Stimulated activated CD4-positive, alpha-beta T cell treated with anti-CD3 and anti-CD28 coated beads, Interleukin-12 subunit alpha, Interleukin-12 subunit beta, amount 100 ng/mL, for 4 hours (primary cell): ENCODE measurements around the gene TCTN2.

Experiments
- DNase-seq: peaks from one replicate; pipeline ENCODE4 v3.0.0-alpha.2; 2020

Gene TCTN2

DNA sequence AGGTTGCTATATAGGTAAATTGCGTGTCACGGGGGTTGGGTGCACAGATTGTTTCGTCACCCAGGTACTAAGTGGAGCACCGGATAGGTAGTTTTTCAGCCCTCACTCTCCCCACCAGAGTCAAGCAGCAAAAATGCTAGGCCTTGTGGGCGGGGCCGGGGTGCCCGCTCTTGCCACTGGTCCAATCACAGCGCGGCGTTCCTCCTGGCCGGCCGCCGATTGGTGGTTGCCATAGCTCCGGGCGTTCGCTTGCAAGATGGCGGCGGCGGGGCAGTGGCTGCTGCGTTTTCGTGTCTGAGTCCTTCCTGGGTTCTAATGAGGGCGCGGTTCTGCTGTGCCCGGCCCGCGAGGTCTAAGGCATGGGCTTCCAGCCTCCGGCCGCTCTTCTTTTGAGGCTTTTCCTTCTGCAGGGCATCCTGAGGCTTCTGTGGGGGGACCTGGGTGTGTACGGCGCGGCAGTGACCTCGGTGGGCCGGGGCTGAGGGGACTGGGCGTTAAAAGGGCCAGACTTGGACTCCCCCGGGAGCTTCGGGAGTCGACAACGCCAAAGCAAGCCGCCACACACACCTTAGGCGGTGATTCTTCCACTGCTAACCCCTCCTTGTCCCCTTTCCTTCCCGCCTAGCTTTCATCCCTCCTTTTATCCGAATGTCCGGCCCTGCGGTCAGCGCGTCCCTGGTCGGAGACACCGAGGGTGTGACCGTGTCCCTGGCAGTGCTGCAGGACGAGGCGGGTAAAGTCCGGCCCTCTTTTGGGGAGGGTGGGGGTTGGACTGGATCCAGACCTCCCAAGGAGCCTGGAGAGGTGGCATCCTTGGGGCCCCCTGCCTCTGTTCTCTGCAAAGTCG, at the start of gene TCTN2:
TCTN2 (plus strand) TSS at position 232 of the 847 bp plus-strand sequence; CDS start at position 360, 128 bp downstream.
- peak; percentile 94 for DNase-seq

- no peak for DNase-seq
These were observed 49.0 kb upstream of the TCTN2 start for GRCh38 chr12:123621619-123622530.

DNA sequence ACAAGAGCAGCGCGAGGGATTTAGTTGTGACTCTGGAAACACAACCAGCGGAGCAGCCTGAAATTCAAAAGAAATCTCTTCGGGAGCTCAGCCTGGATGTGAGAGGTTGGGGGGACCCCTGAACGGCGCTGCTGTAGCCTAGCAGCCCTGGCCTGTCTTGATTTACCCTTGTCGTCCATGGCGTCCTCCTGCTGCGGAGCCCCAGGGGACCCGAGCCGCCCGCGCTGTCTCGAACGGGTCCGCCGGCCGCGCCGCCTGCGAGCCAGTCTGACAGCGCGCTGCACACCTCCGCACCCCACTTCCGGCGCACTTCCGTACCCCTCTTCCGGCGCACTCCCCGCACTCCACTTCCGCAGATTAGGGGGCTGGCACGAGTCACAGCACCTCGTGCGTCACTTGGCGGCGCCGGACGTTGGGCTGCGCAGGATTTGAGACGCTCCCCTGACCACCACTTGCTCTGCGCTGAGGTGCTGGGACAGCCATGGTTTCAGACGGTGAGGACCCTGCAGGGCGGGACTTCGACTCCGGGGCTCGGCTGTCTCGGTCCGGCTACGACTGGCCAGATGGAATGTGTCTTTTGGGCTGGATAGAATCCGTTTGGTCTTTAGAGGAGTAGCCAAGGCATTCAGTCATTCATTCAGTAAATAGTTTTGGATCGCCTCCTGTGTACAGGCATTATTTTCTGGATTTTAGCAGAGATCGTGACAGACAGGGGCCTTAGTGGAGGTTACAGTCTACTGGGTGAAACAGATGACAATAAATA, 37.4 kb upstream of the TCTN2 start, which contains the start of the genes EIF2B1 and GTF2H3:
EIF2B1 (minus strand) TSS at position 308 of the 763 bp plus-strand sequence; CDS start at position 179, 129 bp downstream.
GTF2H3 (plus strand) TSS at position 451 of the 763 bp plus-strand sequence; CDS start at position 482, 31 bp downstream.
- peak; percentile 95 for DNase-seq

- DNase-seq = no peak
These were observed 36.8 kb upstream of the TCTN2 start for GRCh38 chr12:123634142-123634561.

DNA sequence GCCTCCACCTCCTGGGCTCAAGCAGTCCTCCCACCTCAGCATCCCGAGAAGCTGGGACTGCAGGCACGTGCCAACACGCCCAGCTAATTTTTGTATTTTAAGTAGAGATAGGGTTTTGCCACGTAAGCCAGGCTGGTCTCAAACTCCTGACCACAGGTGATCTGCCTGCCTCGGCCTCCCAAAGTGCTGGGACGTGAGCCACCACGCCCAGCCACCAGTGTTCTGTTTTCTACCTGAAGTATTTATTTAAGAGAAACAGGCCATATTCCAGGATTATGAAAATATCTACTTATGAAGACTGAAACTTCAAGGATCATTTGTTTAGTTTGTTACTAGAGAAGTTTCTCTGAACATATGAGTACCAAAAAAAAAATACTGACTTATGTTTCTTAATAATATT, 27.0 kb upstream of the TCTN2 start:
- DNase-seq = no peak

DNA sequence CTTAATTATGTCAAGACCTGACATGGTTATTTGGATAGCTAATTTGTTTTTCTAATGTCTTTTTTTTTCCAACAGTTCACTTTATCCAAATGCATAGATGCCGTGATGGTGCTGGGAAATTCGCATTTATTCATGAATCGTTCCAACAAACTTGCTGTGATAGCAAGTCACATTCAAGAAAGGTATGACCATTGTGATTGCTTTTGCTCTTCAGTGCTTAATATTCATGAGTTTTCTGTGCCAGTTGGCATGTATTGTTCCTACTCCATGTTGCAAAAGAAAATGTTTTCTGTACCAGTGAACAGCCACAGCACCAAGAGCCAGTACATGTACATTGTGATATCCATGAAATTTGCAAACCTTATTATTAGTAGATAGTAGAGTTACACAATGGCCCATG, 25.5 kb upstream of the TCTN2 start:
- DNase-seq = no peak

GRCh38 chr12:123645878-123646277, 25.0 kb upstream of the TCTN2 start:
- DNase-seq = no peak

- DNase-seq = no peak
These were observed 22.5 kb upstream of the TCTN2 start for GRCh38 chr12:123648401-123648800.

- no peak for DNase-seq
These were observed 16.7 kb upstream of the TCTN2 start for GRCh38 chr12:123654129-123654701.

GRCh38 chr12:123655420-123655819, 15.5 kb upstream of the TCTN2 start:
- DNase-seq = no peak

- no peak for DNase-seq
These were observed 14.5 kb upstream of the TCTN2 start for GRCh38 chr12:123656392-123656791.

GRCh38 chr12:123657211-123657610, 13.7 kb upstream of the TCTN2 start:
- no peak for DNase-seq

- no peak for DNase-seq
These were observed 10.8 kb upstream of the TCTN2 start for GRCh38 chr12:123659996-123660727.

GRCh38 chr12:123667771-123668170, 3.1 kb upstream of the TCTN2 start:
- no peak for DNase-seq

DNA sequence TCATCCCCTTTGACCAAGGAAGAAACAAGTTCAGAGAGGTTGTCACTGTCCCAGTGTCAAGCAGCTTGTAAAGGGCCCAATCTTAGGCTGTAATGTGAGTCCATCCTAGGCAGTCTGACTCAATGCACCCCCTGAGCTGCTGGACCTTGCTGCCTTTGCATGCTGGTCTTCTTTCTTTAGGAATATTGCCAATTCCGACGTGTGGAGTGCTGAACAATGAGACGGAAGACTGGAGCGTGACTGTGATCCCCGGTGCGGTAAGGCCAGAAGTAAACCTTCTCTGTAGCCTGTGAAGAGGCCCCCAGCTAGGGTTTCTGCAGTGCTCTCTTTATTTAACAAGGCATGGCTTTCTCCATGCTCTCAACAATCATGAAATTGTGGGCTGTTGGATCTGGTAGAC, 963 bp downstream of the TCTN2 start:
- DNase-seq = no peak

- no peak for DNase-seq
These were observed 4.5 kb downstream of the TCTN2 start for GRCh38 chr12:123675436-123675835.

- no peak for DNase-seq
These were observed 5.9 kb downstream of the TCTN2 start for GRCh38 chr12:123676616-123677320.

DNA sequence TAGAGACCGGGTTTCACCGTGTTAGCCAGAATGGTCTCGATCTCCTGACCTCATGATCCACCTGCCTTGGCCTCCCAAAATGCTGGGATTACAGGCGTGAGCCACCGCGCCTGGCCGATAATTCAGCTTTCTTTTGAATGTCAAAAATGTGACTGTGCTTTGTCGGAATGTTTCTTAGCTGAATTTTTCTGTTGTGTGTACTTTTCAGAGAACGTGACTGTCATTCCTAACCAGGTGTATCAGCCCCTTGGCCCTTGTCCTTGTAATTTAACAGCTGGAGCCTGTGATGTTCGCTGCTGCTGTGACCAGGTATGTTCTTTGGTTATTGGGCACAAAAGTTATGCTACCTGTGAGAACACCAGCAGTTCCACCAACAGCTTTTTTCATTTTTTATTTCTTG, 8.1 kb downstream of the TCTN2 start:
- no peak for DNase-seq

GRCh38 chr12:123681605-123682004, 10.7 kb downstream of the TCTN2 start:
- no peak for DNase-seq

GRCh38 chr12:123683964-123684363, 13.1 kb downstream of the TCTN2 start:
- no peak for DNase-seq

- DNase-seq = no peak
These were observed 15.8 kb downstream of the TCTN2 start for GRCh38 chr12:123686636-123687190.
